Astrocyte (in vitro differentiated cells and primary cell): ENCODE results near the gene KNSTRN.

Experiments
- CTCF ChIP-seq: IDR thresholded peaks from 2 replicates; pipeline ENCODE4 v1.5.1; 2011; ENCODE audit warnings: low read depth, mild to moderate bottlenecking, inconsistent platforms, low read length, moderate library complexity; ENCODE audit not compliant: insufficient read depth
- EZH2 ChIP-seq: IDR thresholded peaks from 2 replicates; pipeline ENCODE4 v1.6.1; 2012; ENCODE audit warnings: mild to moderate bottlenecking, low read length, inconsistent platforms; ENCODE audit not compliant: insufficient read depth

- TF ChIP-seq CTCF, result no peak
- no peak for TF ChIP-seq EZH2
These were observed 41.7 kb upstream of the KNSTRN start, which contains the start of gene CCDC9B for GRCh38 chr15:40340740-40341400.
